Measurements from ENCODE around the gene SEMA3C. TPM values are rescaled to one million over a fixed set of nuclear protein-coding genes. Genes with fewer than 3 reads are reported as not detected.
A peak's percentile ranks its signal among the peaks of the same experiment; 100 is the strongest.

SEMA3C gene
- total RNA-seq, 4 donors from 2014 or later: 117 to 181 (median 158) TPM

GRCh38 chr7:80856769-80857168, 62.1 kb downstream of the SEMA3C start:
- H3K9me3 ChIP-seq: no peaks in the 10 kb centered on the region
- WGBS: 78% methylated on average over 3 of the region's 3 CpGs
- intact Hi-C loops (cut with DNase I): no loop called here
- peaks cover 23 to 65% (median 48%) of the 10 kb centered on the region in 4 donors for H3K4me1 ChIP-seq
- TF ChIP-seq POLR2AphosphoS5 (IDR thresholded peaks at IDR 0.05) (no peak), POLR2A (IDR thresholded peaks at IDR 0.05; ENCODE audit: low read depth) (no peak), EP300 (IDR thresholded peaks at IDR 0.05) (no peak)
- TF ChIP-seq, protein P1, sequence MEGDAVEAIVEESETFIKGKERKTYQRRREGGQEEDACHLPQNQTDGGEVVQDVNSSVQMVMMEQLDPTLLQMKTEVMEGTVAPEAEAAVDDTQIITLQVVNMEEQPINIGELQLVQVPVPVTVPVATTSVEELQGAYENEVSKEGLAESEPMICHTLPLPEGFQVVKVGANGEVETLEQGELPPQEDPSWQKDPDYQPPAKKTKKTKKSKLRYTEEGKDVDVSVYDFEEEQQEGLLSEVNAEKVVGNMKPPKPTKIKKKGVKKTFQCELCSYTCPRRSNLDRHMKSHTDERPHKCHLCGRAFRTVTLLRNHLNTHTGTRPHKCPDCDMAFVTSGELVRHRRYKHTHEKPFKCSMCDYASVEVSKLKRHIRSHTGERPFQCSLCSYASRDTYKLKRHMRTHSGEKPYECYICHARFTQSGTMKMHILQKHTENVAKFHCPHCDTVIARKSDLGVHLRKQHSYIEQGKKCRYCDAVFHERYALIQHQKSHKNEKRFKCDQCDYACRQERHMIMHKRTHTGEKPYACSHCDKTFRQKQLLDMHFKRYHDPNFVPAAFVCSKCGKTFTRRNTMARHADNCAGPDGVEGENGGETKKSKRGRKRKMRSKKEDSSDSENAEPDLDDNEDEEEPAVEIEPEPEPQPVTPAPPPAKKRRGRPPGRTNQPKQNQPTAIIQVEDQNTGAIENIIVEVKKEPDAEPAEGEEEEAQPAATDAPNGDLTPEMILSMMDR (IDR thresholded peaks at IDR 0.05): no peak
- H3K27ac ChIP-seq (replicated peaks in 1 of 4): peak overlapping the region; percentile 73 to 84 (median 78)
- no peaks in the 10 kb centered on the region for H3K36me3 ChIP-seq
- no peak for DNase-seq (ENCODE audit: extremely low spot score)
- no peak overlapping the region for H3K4me3 ChIP-seq
- no peaks in the 10 kb centered on the region for H3K27me3 ChIP-seq

DNA sequence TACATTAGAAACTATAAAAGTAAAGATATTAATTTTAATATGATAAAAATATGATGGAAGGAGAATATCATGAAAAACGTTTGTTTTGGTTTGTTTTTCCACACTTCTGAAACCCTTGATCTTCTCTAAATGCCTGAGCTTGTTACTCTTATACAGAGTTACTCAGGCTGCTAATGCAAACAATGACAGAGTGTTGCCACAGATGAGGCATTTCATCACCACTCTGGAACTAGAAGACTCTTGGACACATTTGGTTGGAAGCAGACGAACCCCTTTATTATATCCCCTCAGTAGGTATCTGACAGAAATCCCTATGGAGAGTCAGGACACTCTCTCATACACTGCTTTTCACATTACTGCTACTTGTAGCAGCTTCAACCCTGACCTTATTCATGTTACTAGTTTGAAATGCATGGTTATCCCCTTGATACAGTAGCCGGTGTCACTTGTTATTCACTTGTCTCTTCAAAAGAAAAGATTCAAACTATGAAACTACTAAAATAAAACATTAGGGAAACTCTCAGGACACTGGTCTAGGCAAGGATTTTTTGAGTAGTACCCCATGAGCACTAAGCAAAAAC, 66.9 kb downstream of the SEMA3C start:
- intact Hi-C loops (cut with DNase I): loop anchor here (5.0 kb wide), 1 partner anchor 50 kb away; no protein-coding TSS in a partner anchor
- H3K9me3 ChIP-seq: no peaks in the 10 kb centered on the region
- no peaks in the 10 kb centered on the region for H3K27me3 ChIP-seq
- DNase-seq (ENCODE audit: extremely low spot score): no peak
- peaks cover 7 to 56% (median 52%) of the 10 kb centered on the region in 4 donors for H3K4me1 ChIP-seq
- peak overlapping the region; percentile 37 to 54 (median 47) for H3K27ac ChIP-seq (replicated peaks in 1 of 4)
- no peaks in the 10 kb centered on the region for H3K36me3 ChIP-seq
- no peak overlapping the region for H3K4me3 ChIP-seq
- TF ChIP-seq, protein P1 (IDR thresholded peaks at IDR 0.05): no peak
- no peak for TF ChIP-seq POLR2A (IDR thresholded peaks at IDR 0.05; ENCODE audit: low read depth)
- TF ChIP-seq EP300 (IDR thresholded peaks at IDR 0.05): no peak
- TF ChIP-seq POLR2AphosphoS5 (IDR thresholded peaks at IDR 0.05): no peak
- 38% methylated on average over 3 of the region's 3 CpGs for WGBS

GRCh38 chr7:80848841-80849240, 70.0 kb downstream of the SEMA3C start:
- peak overlapping the region in 2 of 4 donors; percentile 5 to 25 for H3K27ac ChIP-seq (replicated peaks in 1 of 4)
- no peaks in the 10 kb centered on the region for H3K27me3 ChIP-seq
- no peak overlapping the region for H3K4me3 ChIP-seq
- peaks cover 0 to 58% (median 52%) of the 10 kb centered on the region in 4 donors for H3K4me1 ChIP-seq
- WGBS: 55% methylated on average over 5 of the region's 5 CpGs
- H3K36me3 ChIP-seq: no peaks in the 10 kb centered on the region
- H3K9me3 ChIP-seq: no peaks in the 10 kb centered on the region
- DNase-seq (ENCODE audit: extremely low spot score): no peak
- TF ChIP-seq EP300 (IDR thresholded peaks at IDR 0.05) (no peak), POLR2AphosphoS5 (IDR thresholded peaks at IDR 0.05) (no peak), POLR2A (IDR thresholded peaks at IDR 0.05; ENCODE audit: low read depth) (no peak)
- TF ChIP-seq, protein P1 (IDR thresholded peaks at IDR 0.05): no peak
- intact Hi-C loops (cut with DNase I): no loop called here

DNA sequence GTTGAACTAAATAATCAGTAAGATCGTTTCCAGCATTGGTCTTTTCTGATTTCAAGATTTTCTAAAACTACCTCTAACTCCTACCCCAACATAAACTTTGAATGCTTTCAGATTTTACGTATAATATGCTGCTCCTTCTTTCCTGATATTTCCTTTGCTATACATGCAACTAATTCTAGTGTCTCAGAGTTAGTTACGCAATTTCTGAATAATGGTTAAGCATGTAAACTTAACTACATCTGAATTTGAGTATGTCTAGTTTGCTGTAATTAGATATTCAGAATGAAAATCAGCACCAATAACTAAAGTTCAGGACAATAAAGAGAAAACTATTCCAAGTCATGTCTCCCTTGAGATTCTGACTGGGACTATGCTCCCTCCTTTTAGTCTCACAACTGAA, 71.0 kb downstream of the SEMA3C start:
- no peak for DNase-seq (ENCODE audit: extremely low spot score)
- no peak overlapping the region for H3K4me3 ChIP-seq
- no peaks in the 10 kb centered on the region for H3K9me3 ChIP-seq
- intact Hi-C loops (cut with DNase I): no loop called here
- H3K36me3 ChIP-seq: no peaks in the 10 kb centered on the region
- H3K4me1 ChIP-seq: peaks cover 6 to 65% (median 61%) of the 10 kb centered on the region in 4 donors
- no peaks in the 10 kb centered on the region for H3K27me3 ChIP-seq
- TF ChIP-seq POLR2AphosphoS5 (IDR thresholded peaks at IDR 0.05): no peak
- no peak for TF ChIP-seq POLR2A (IDR thresholded peaks at IDR 0.05; ENCODE audit: low read depth)
- TF ChIP-seq EP300 (IDR thresholded peaks at IDR 0.05): no peak
- TF ChIP-seq, protein P1 (IDR thresholded peaks at IDR 0.05): no peak
- WGBS: 89% methylated on average over 3 of the region's 3 CpGs
- H3K27ac ChIP-seq (replicated peaks in 1 of 4): peak overlapping the region in 2 of 4 donors; percentile 4 to 14

GRCh38 chr7:80847027-80847426, 71.8 kb downstream of the SEMA3C start:
- no peak overlapping the region for H3K27ac ChIP-seq (replicated peaks in 1 of 4)
- H3K4me3 ChIP-seq: no peak overlapping the region
- DNase-seq (ENCODE audit: extremely low spot score): no peak
- no peaks in the 10 kb centered on the region for H3K27me3 ChIP-seq
- H3K9me3 ChIP-seq: no peaks in the 10 kb centered on the region
- intact Hi-C loops (cut with DNase I): no loop called here
- no peaks in the 10 kb centered on the region for H3K36me3 ChIP-seq
- peaks cover 9 to 73% (median 65%) of the 10 kb centered on the region in 4 donors for H3K4me1 ChIP-seq
- TF ChIP-seq POLR2A (IDR thresholded peaks at IDR 0.05; ENCODE audit: low read depth) (no peak), EP300 (IDR thresholded peaks at IDR 0.05) (no peak), POLR2AphosphoS5 (IDR thresholded peaks at IDR 0.05) (no peak)
- TF ChIP-seq, protein P1 (IDR thresholded peaks at IDR 0.05): no peak
- WGBS: 90% methylated on average over 3 of the region's 3 CpGs
